Neural progenitor cell (in vitro differentiated cells): ENCODE data around the gene SLC43A1. TPM values are rescaled to one million over a fixed set of nuclear protein-coding genes. Genes with fewer than 3 reads are reported as not detected.

Experiments used
- DNase-seq: peaks from one replicate; pipeline ENCODE4 v3.0.0-alpha.2; 2016; ENCODE audit warnings: low spot score
- H2AFZ ChIP-seq: fragments of 200-600 bp; sonication (generic); replicated peaks from 2 replicates; pipeline ENCODE4 v1.6.1; 2016; ENCODE audit warnings: antibody characterized with exemption
- H3F3A ChIP-seq: fragments of 200-600 bp; sonication (generic); 2 replicates; pipeline ENCODE4 v1.6.1; 2016; ENCODE audit warnings: antibody characterized with exemption, low read depth
- H3K27ac ChIP-seq: fragments of 200-600 bp; sonication (generic); 2 replicates; pipeline ENCODE4 v1.5.1; 2016; ENCODE audit warnings: mild to moderate bottlenecking
- H3K27me3 ChIP-seq: fragments of 200-600 bp; sonication (generic); 2 replicates; pipeline ENCODE4 v1.6.1; 2016; ENCODE audit warnings: mild to moderate bottlenecking, moderate library complexity
- H3K36me3 ChIP-seq: fragments of 200-600 bp; sonication (generic); 2 replicates; pipeline ENCODE4 v1.5.1; 2016
- H3K4me1 ChIP-seq: fragments of 200-600 bp; sonication (generic); 2 replicates; pipeline ENCODE4 v1.6.1; 2016; ENCODE audit warnings: mixed run types
- H3K4me2 ChIP-seq: fragments of 200-600 bp; sonication (generic); 2 replicates; pipeline ENCODE4 v1.6.1; 2016
- H3K4me3 ChIP-seq: fragments of 200-600 bp; sonication (generic); 2 replicates; pipeline ENCODE4 v1.5.1; 2016
- H3K79me2 ChIP-seq: fragments of 200-600 bp; sonication (generic); 2 replicates; pipeline ENCODE4 v1.6.1; 2016; ENCODE audit warnings: low read depth
- H3K9ac ChIP-seq: fragments of 200-600 bp; sonication (generic); 2 replicates; pipeline ENCODE4 v1.6.1; 2016
- H3K9me3 ChIP-seq: fragments of 200-600 bp; sonication (generic); 2 replicates; pipeline ENCODE4 v1.5.1; 2016; ENCODE audit warnings: low read depth
- H4K20me1 ChIP-seq: fragments of 200-600 bp; sonication (generic); 2 replicates; pipeline ENCODE4 v1.6.1; 2016; ENCODE audit warnings: low read depth
- H3K27ac Mint-ChIP-seq: 3 replicates; pipeline ENCODE4 v1.8.0; 2021; ENCODE audit warnings: mixed read lengths
- H3K27me3 Mint-ChIP-seq: 2 replicates; pipeline ENCODE4 v1.8.0; 2022; ENCODE audit warnings: low read depth, mild to moderate bottlenecking, inconsistent platforms, moderate library complexity, mixed read lengths; ENCODE audit not compliant: insufficient read depth
- H3K36me3 Mint-ChIP-seq: 3 replicates; pipeline ENCODE4 v1.8.0; 2021; ENCODE audit warnings: mixed read lengths
- H3K4me1 Mint-ChIP-seq: 3 replicates; pipeline ENCODE4 v1.8.0; 2021; ENCODE audit warnings: mixed read lengths
- H3K4me3 Mint-ChIP-seq: 3 replicates; pipeline ENCODE4 v1.8.0; 2021; ENCODE audit warnings: mild to moderate bottlenecking, moderate library complexity, mixed read lengths
- H3K9me3 Mint-ChIP-seq: 3 replicates; pipeline ENCODE4 v1.8.0; 2020; ENCODE audit warnings: mixed read lengths
- CTCF ChIP-seq: fragments of 200-600 bp; sonication (generic); IDR thresholded peaks from 2 replicates; pipeline ENCODE4 v1.5.1; 2017; ENCODE audit warnings: antibody characterized with exemption, mild to moderate bottlenecking
- EZH2 ChIP-seq: fragments of 200-600 bp; sonication (generic); IDR thresholded peaks from 2 replicates; pipeline ENCODE4 v1.6.1; 2017; ENCODE audit warnings: antibody characterized with exemption, mild to moderate bottlenecking, moderate library complexity
- EZH2phosphoT487 ChIP-seq: fragments of 200-600 bp; sonication (generic); IDR thresholded peaks from 2 replicates; pipeline ENCODE4 v1.6.1; 2017; ENCODE audit warnings: antibody characterized with exemption
- total RNA-seq: library from RNA; depleted of rRNA; stranded (reverse); fragments of >200 nt; gene quantifications from 2 replicates; pipeline ENCODE4 v1.2.3, GENCODE V29; 2015; ENCODE audit warnings: low replicate concordance

Gene SLC43A1
- total RNA-seq, 1 donor from 2014 or later, result 0.99 TPM

- Mint-ChIP-seq H3K4me3 (no peak overlapping the region), H3K4me1 (peaks cover 30% of the 10 kb centered on the region), H3K9me3 (no peaks in the 10 kb centered on the region), H3K27ac (no peak overlapping the region), H3K27me3 (peaks cover 48% of the 10 kb centered on the region), H3K36me3 (no peaks in the 10 kb centered on the region)
- Histone ChIP-seq H3K4me3 (no peak overlapping the region), H3K36me3 (no peaks in the 10 kb centered on the region), H3K4me1 (peaks cover 14% of the 10 kb centered on the region), H3K79me2 (no peaks in the 10 kb centered on the region), H3K27ac (no peak overlapping the region), H3K4me2 (no peak overlapping the region), H3F3A (peaks cover 9% of the 10 kb centered on the region), H3K27me3 (peaks cover 63% of the 10 kb centered on the region), H3K9ac (no peak overlapping the region), H2AFZ (no peak overlapping the region), H3K9me3 (no peaks in the 10 kb centered on the region), H4K20me1 (peaks cover 16% of the 10 kb centered on the region)
- TF ChIP-seq EZH2phosphoT487, result no peak
- TF ChIP-seq CTCF, result no peak
- TF ChIP-seq EZH2, result no peak
- no peak for DNase-seq
Measured at GRCh38 chr11:57474803-57475115, 40.7 kb downstream of the SLC43A1 start.

- Histone ChIP-seq H3K36me3 (no peaks in the 10 kb centered on the region), H2AFZ (no peak overlapping the region), H3K4me2 (no peak overlapping the region), H3F3A (peaks cover 9% of the 10 kb centered on the region), H3K9ac (no peak overlapping the region), H3K4me3 (no peak overlapping the region), H3K27ac (no peak overlapping the region), H3K27me3 (peaks cover 58% of the 10 kb centered on the region), H4K20me1 (peaks cover 16% of the 10 kb centered on the region), H3K4me1 (peaks cover 14% of the 10 kb centered on the region), H3K9me3 (no peaks in the 10 kb centered on the region), H3K79me2 (no peaks in the 10 kb centered on the region)
- Mint-ChIP-seq H3K27me3 (peaks cover 46% of the 10 kb centered on the region), H3K4me1 (peaks cover 24% of the 10 kb centered on the region), H3K36me3 (no peaks in the 10 kb centered on the region), H3K4me3 (no peak overlapping the region), H3K9me3 (no peaks in the 10 kb centered on the region), H3K27ac (no peak overlapping the region)
- no peak for TF ChIP-seq EZH2
- no peak for DNase-seq
Measured at GRCh38 chr11:57474017-57474802, 41.3 kb downstream of the SLC43A1 start.

GRCh38 chr11:57473285-57473841 lies 42.1 kb downstream of the SLC43A1 start:
- Mint-ChIP-seq H3K4me1 (peaks cover 18% of the 10 kb centered on the region), H3K36me3 (no peaks in the 10 kb centered on the region), H3K27ac (no peak overlapping the region), H3K9me3 (no peaks in the 10 kb centered on the region), H3K27me3 (peaks cover 40% of the 10 kb centered on the region), H3K4me3 (no peak overlapping the region)
- TF ChIP-seq CTCF (no peak), EZH2phosphoT487 (no peak), EZH2 (no peak)
- H3F3A ChIP-seq, result peaks cover 9% of the 10 kb centered on the region
- no peak overlapping the region for H3K27ac ChIP-seq
- no peak overlapping the region for H3K9ac ChIP-seq
- no peaks in the 10 kb centered on the region for H3K79me2 ChIP-seq
- no peak overlapping the region for H3K4me2 ChIP-seq
- no peaks in the 10 kb centered on the region for H3K36me3 ChIP-seq
- DNase-seq, result no peak
- H4K20me1 ChIP-seq, result peaks cover 16% of the 10 kb centered on the region
- no peak overlapping the region for H3K4me3 ChIP-seq
- H3K27me3 ChIP-seq, result peaks cover 49% of the 10 kb centered on the region
- no peaks in the 10 kb centered on the region for H3K9me3 ChIP-seq
- H3K4me1 ChIP-seq, result peaks cover 14% of the 10 kb centered on the region
- no peak overlapping the region for H2AFZ ChIP-seq

- H3K27me3 Mint-ChIP-seq, result peaks cover 24% of the 10 kb centered on the region
- no peak for DNase-seq
- Histone ChIP-seq H3K4me2 (no peak overlapping the region), H3K27ac (no peak overlapping the region), H3F3A (no peaks in the 10 kb centered on the region), H3K27me3 (peaks cover 30% of the 10 kb centered on the region), H4K20me1 (peaks cover 9% of the 10 kb centered on the region), H3K9me3 (no peaks in the 10 kb centered on the region), H2AFZ (no peak overlapping the region), H3K36me3 (no peaks in the 10 kb centered on the region), H3K4me3 (no peak overlapping the region), H3K79me2 (no peaks in the 10 kb centered on the region), H3K9ac (no peak overlapping the region), H3K4me1 (peaks cover 8% of the 10 kb centered on the region)
- H3K36me3 Mint-ChIP-seq, result peaks cover 2% of the 10 kb centered on the region
- TF ChIP-seq EZH2phosphoT487 (no peak), EZH2 (no peak), CTCF (no peak)
- H3K4me1 Mint-ChIP-seq, result peaks cover 12% of the 10 kb centered on the region
- no peak overlapping the region for H3K27ac Mint-ChIP-seq
- no peaks in the 10 kb centered on the region for H3K9me3 Mint-ChIP-seq
- no peak overlapping the region for H3K4me3 Mint-ChIP-seq
Measured at GRCh38 chr11:57471496-57471895, 44.0 kb downstream of the SLC43A1 start.
